NCI-H128 (cell line): Measurements from ENCODE around the gene KMT5C.

ENCODE experiments used
- DNase-seq: peaks from one replicate; lab custom pipeline; 2025; ENCODE audit not compliant: unreplicated experiment; lab: John Stamatoyannopoulos, UW

KMT5C gene

DNA sequence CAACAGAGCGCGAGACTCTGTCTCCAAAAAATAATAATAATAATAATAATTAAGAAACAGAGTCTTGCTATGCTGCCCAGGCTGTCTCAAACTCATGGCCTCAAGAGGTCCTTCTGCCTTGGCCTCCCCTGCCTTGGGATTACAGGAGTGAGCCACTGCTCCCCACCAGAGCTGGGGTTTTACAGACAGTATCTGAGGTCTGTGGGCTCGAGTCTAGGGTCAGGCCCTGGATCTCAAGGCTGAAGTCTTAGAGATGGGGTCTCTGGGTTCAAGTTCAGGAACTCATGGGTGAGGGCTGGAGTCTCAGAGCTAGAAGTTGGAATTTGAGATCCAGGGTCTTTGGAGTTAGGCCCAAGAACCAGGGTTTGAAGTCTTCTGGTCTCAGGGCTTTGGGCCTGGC lies 27.1 kb downstream of the KMT5C start:
- DNase-seq = no peak

GRCh38 chr19:55368106-55368505 lies 28.4 kb downstream of the KMT5C start:
- no peak for DNase-seq

DNA sequence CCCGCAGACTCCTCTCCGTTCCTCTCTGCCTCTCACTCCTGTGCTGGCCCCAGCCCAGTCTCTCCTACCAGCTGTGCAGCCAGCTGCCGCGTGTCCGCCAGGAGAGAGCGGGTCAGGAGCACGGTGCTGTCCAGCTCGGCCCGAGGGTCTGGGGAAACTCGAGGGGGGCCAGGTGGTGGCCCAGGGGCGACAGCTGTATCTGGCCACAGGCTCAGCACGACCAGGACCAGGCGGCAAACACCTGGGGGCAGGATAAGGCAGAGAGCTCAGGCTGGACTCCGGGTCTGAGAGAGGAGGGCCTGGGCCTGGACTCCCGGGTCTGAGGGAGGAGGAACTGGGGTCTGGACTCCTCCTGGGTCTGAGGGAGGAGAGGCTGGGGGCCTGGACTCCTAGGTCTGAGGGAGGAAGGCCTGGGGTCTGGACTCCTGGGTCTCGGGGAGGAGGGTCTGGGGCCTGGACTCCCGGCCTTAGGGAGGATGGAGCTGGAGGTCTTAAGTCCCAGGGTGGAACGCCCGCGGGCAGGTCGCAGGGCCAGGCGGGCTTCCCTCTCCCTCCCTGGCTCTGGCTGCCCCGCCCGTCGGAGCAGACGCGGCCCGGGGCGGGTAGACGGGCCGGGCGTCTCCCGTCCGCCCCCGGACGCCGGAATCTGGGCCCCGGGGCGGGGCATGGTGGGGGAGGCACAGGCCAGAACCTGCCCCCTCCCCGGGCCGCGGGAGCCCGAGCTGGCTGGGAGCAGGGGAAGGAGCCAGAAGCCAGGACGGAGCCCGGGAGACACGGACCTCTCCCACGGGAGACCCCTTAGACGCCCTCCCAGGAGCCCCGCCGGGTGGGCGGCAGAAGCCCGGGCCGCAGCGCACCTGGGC lies 29.3 kb downstream of the KMT5C start:
- DNase-seq = no peak

GRCh38 chr19:55369653-55370304 lies 30.1 kb downstream of the KMT5C start:
- DNase-seq = no peak

- DNase-seq = no peak
These were observed 30.8 kb downstream of the KMT5C start, which contains the start of gene IL11 for GRCh38 chr19:55370305-55370988. TSS of gene IL11 (minus strand) at chr19:55370463. CDS start at chr19:55370310, 153 bp downstream.

DNA sequence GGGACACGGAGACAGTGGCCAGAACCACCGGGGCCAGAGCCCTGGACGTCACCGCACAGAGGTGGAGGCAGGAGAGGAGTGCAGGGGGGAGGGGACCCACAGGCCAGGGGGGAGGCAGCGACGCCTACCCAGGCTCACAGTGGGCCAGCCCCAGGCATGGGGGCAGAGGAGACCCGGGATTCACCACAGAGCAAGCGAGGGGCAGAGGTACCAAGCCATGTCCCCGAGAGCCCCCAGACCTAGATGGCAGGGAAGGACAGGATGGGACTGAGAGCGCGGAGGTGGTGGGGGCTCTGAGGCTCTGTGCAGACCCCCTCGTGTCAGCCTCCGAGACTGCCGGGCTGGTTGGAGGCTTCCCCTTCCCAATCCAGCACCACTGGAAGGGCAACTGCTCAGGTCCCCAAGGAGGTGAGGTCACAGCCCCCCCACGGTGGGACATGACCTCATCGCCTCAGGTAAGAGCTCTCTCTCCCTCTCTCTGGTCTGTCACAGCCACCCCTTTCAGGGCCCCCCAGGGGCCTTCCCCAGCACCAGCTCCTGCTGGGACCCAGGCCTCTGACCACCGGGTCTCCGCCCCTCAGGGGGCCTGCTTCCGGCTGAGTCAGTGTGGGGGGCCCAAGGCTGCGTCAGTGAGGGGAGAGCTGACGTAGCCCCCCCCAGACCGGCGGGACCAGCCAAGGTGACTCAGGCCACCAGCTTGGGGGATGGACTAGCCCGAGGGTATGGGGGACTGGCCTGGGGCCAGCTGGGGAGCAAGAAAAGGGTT lies 32.8 kb downstream of the KMT5C start:
- no peak for DNase-seq

DNA sequence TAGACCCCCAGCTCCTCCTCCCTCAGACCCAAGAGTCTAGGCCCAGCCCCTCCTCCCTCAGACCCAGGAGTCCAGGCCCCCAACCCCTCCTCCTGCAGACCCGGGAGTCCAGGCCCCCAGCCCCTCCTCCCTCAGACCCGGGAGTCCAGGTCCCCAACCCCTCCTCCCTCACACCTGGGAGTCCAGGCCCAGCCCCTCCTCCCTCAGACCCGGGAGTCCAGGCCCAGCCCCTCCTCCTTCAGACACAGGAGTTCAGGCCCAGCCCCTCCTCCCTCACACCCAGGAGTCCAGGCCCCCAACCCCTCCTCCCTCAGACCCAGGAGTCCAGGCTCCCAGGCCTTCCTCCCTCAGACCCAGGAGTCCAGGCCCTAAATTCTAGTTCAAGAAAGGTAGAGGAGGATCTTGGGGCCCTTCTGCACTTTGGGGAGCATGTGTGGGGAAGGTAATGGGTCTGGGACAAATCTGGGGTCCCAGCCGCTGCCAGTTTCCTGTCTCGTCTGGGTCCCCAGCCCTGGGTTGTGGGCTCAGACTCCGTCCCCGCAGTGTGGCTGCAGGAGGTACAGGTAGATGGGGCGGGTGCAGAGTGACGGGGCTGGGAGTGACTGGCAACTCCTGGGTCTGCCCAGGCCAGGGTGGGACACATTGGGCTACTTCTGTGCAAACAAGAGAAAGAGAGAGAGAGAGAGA lies 33.8 kb downstream of the KMT5C start:
- DNase-seq = no peak

DNA sequence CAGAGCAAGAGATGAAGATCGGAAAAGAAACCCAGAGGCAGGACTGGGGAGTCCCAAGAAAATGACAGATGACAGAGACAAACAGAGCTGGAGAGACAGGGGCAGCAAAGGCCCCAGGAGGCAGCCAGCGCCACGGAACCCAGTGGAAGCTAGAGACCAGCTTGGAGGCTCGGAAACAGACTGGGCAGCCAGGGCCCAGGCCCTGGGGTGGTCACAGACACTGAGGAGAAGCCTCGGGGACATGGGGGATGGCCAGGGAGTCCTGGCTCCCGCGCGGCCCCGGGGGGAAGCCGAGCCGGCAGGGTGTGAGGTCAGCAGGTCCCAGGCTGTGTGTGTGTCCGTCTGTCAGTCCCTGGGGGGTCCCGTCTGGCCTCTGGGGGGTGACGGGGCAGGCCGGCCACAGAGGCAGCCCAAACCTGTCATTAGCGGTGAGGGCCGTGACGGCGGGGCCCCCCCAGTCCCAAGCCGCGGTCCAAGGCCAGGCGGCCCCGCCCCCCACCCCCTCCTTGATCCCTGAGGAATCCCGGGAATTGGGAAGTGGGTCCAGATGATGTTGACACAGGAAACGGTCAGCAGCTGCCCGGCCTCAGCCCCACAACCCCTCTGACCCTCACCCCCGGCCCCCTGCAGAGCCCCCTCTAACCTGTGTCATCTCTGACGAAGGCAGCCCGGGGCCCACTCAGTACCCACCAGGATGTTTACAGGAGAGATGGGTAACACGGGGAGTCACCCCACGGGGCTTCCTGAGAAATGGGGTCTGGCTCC lies 34.5 kb downstream of the KMT5C start:
- no peak for DNase-seq

GRCh38 chr19:55376241-55376933 lies 36.7 kb downstream of the KMT5C start, which contains the start of gene TMEM190:
TSS of gene TMEM190 (plus strand) at chr19:55376826. CDS start at chr19:55376854, 28 bp downstream.
- DNase-seq = no peak

DNA sequence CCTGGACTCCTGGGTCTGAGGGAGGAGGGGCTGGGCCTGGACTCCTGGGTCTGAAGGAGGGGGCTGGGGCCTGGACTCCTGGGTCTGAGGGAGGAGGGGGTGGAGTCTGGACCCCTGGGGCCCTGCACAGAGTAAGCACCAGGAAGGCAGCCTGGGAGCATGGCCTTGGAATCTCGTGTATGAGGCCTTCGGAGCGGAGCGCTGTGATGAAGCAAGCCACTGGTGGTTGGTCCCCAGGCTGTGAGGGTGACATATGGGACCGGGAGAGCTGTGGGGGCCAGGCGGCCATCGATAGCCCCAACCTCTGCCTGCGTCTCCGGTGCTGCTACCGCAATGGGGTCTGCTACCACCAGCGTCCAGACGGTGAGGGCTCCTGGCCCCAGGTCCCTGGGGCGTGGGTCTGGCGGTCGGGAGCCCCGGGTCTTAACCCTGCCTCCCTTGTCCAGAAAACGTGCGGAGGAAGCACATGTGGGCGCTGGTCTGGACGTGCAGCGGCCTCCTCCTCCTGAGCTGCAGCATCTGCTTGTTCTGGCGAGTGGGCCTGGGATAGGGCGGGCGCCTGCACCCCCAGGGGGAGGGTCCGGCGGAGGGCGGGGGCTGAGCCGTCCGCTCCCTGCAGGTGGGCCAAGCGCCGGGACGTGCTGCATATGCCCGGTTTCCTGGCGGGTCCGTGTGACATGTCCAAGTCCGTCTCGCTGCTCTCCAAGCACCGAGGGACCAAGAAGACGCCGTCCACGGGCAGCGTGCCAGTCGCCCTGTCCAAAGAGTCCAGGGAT lies 37.9 kb downstream of the KMT5C start:
- DNase-seq = no peak

DNA sequence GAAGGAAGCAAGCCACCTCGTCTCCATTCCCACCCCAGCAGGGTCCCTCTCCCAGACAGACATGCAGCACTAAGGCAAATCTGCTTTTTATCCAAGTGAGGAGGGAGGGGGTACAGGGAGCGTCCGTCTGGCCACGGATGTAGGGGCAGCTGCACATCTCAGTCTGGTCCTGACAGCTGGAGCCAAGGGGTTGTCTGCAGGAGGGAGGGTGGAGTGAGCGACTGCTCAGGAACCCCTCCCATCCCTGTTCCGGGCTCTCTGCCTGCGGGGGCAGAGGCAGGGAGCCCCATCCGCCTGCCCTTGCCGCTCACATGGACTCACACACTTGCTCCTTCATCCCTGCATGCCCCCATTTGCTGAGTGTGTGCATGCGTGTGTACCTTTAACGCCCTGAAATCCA lies 39.5 kb downstream of the KMT5C start:
- no peak for DNase-seq

GRCh38 chr19:55382013-55382412 lies 42.3 kb downstream of the KMT5C start:
- DNase-seq = no peak

GRCh38 chr19:55382522-55383054 lies 42.9 kb downstream of the KMT5C start:
- no peak for DNase-seq

GRCh38 chr19:55383279-55384130 lies 43.8 kb downstream of the KMT5C start:
- no peak for DNase-seq

- DNase-seq = no peak
These were observed 44.6 kb downstream of the KMT5C start, which contains the start of gene TMEM238 for GRCh38 chr19:55384131-55384919. TSS of gene TMEM238 (minus strand) at chr19:55384292. CDS start at chr19:55384259, 33 bp downstream.
